Neural crest cell (in vitro differentiated cells): ENCODE results near the gene ATF7IP2. TPM values are rescaled to one million over a fixed set of nuclear protein-coding genes. Genes with fewer than 3 reads are reported as not detected.

Source experiments
- DNase-seq: peaks from one replicate; pipeline ENCODE4 v3.0.0; 2021; ENCODE audit warnings: low read depth, mixed read lengths, low spot score
- H3K27ac Mint-ChIP-seq: one replicate; pipeline ENCODE4 v1.8.0; 2021; ENCODE audit warnings: mild to moderate bottlenecking, mixed read lengths; ENCODE audit not compliant: unreplicated experiment
- H3K27me3 Mint-ChIP-seq: 2 replicates; pipeline ENCODE4 v1.8.0; 2021; ENCODE audit warnings: low read depth, mild to moderate bottlenecking, mixed read lengths
- H3K36me3 Mint-ChIP-seq: 2 replicates; pipeline ENCODE4 v1.8.0; 2021; ENCODE audit warnings: low read depth, mild to moderate bottlenecking, mixed read lengths
- H3K4me1 Mint-ChIP-seq: 2 replicates; pipeline ENCODE4 v1.8.0; 2021; ENCODE audit warnings: mixed read lengths
- H3K4me3 Mint-ChIP-seq: one replicate; pipeline ENCODE4 v1.8.0; 2021; ENCODE audit warnings: mild to moderate bottlenecking, mixed read lengths
- H3K9me3 Mint-ChIP-seq: 2 replicates; pipeline ENCODE4 v1.8.0; 2021; ENCODE audit warnings: mixed read lengths
- CTCF ChIP-seq: fragments of 200-600 bp; sonication (generic); conservative IDR thresholded peaks from 2 replicates; pipeline ENCODE4 v1.5.0; 2021; ENCODE audit warnings: antibody characterized with exemption, mild to moderate bottlenecking
- total RNA-seq: library from RNA; stranded (reverse); gene quantifications from 2 replicates; pipeline ENCODE4 v1.2.1, GENCODE V29; 2021

Gene ATF7IP2
- total RNA-seq, 1 donor from 2014 or later = 19.4 TPM

- Mint-ChIP-seq H3K4me3 (no peak overlapping the region), H3K27me3 (no peaks in the 10 kb centered on the region), H3K36me3 (peaks cover 33% of the 10 kb centered on the region), H3K9me3 (peaks cover 5% of the 10 kb centered on the region), H3K4me1 (peaks cover 11% of the 10 kb centered on the region), H3K27ac (no peak overlapping the region)
- TF ChIP-seq CTCF = no peak
- DNase-seq = no peak
Measured at GRCh38 chr16:10485159-10485558, 99.3 kb downstream of the ATF7IP2 start.

- Mint-ChIP-seq H3K27ac (no peak overlapping the region), H3K36me3 (peaks cover 28% of the 10 kb centered on the region), H3K27me3 (no peaks in the 10 kb centered on the region), H3K4me1 (peaks cover 11% of the 10 kb centered on the region), H3K9me3 (peaks cover 5% of the 10 kb centered on the region), H3K4me3 (no peak overlapping the region)
- no peak for TF ChIP-seq CTCF
- no peak for DNase-seq
Measured at GRCh38 chr16:10485698-10486382, 100.0 kb downstream of the ATF7IP2 start.

GRCh38 chr16:10490141-10490540, 104.3 kb downstream of the ATF7IP2 start:
- Mint-ChIP-seq H3K27me3 (no peaks in the 10 kb centered on the region), H3K9me3 (peaks cover 9% of the 10 kb centered on the region), H3K36me3 (peaks cover 11% of the 10 kb centered on the region), H3K27ac (no peak overlapping the region), H3K4me3 (no peak overlapping the region), H3K4me1 (peaks cover 11% of the 10 kb centered on the region)
- TF ChIP-seq CTCF = no peak
- DNase-seq = no peak

GRCh38 chr16:10493276-10493675, 107.4 kb downstream of the ATF7IP2 start:
- TF ChIP-seq CTCF = no peak
- H3K27ac Mint-ChIP-seq = no peak overlapping the region
- peaks cover 6% of the 10 kb centered on the region for H3K9me3 Mint-ChIP-seq
- H3K27me3 Mint-ChIP-seq = no peaks in the 10 kb centered on the region
- peaks cover 3% of the 10 kb centered on the region for H3K36me3 Mint-ChIP-seq
- no peak for DNase-seq
- H3K4me1 Mint-ChIP-seq = peaks cover 9% of the 10 kb centered on the region
- H3K4me3 Mint-ChIP-seq = no peak overlapping the region

GRCh38 chr16:10494343-10495030, 108.6 kb downstream of the ATF7IP2 start:
- no peak overlapping the region for H3K4me3 Mint-ChIP-seq
- peaks cover 3% of the 10 kb centered on the region for H3K36me3 Mint-ChIP-seq
- no peaks in the 10 kb centered on the region for H3K27me3 Mint-ChIP-seq
- H3K4me1 Mint-ChIP-seq = no peaks in the 10 kb centered on the region
- DNase-seq = no peak
- H3K27ac Mint-ChIP-seq = no peak overlapping the region
- TF ChIP-seq CTCF = no peak
- H3K9me3 Mint-ChIP-seq = peaks cover 6% of the 10 kb centered on the region
